WI38 (cell line): Measurements from ENCODE around the gene RCAN3.
"Not testable (repeated sequence)": the region's sequence is repeated elsewhere in the genome, so short reads cannot be mapped to it uniquely, and the experiment has no call there.

ENCODE experiments used
- H3K4me3 ChIP-seq: 2 replicates; pipeline ENCODE4 v1.5.1; 2011; ENCODE audit warnings: low read depth, mild to moderate bottlenecking, control low read depth, low read length
- CTCF ChIP-seq: IDR thresholded peaks from 2 replicates; pipeline ENCODE4 v1.5.1; 2012; ENCODE audit warnings: low read depth, mild to moderate bottlenecking, control low read depth, low read length

The RCAN3 gene

DNA sequence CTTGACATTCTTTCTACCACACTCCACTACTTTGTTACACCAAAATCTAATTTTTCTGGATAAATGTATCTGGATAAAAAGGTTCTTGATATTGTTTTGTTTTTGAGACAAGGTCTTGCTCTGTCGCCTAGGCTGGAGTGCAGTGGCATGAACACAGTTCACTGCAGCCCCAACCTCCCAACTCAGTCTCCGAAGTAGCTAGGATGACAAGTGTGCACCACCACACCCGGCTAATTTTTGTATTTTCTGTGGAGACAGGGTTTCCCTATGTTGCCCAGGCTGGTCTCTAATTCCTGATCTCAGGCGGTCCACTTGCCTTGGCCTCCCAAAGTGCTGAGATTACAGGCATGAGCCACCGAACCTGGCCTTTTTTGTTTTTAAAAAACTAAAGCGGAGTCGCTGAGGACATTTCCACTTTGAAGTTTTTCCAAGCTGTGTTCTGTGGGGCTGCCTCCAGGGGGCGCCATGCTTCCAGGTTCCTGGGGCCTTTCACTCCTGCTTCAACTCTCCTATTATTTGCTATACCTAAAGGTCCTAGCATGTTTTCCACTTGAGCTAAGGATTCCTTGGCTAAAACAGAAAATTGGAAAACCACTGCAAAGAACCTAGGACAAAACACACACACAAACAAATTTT is 39.2 kb downstream of the RCAN3 start:
- peak; percentile 68; the same call in 1 of the 2 replicates for TF ChIP-seq CTCF
- no peak overlapping the region for H3K4me3 ChIP-seq

- no peak overlapping the region for H3K4me3 ChIP-seq
- no peak for TF ChIP-seq CTCF
Observed at GRCh38 chr1:24544239-24544638, 41.6 kb downstream of the RCAN3 start.

- no peak overlapping the region for H3K4me3 ChIP-seq
Observed at GRCh38 chr1:24545662-24546061, 43.0 kb downstream of the RCAN3 start.

DNA sequence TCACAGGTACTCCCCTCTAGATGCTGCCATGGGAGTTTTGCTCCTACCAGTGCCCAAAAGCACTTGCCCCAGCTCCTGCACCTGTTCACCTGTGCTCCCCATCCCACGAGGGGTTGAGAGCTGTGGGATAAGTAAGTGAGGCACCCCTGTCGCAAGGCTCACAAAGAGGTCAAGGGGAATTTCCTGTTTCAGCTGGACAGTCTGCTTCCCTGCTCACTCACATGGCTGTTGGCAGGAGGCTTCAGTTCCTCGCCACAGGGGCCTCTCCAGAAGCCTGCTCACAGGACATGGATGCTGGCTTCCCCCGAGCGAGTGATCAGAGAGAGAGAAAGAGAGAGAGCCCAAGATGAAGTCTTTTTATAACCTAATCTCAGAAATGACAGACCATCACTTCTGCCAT is 44.6 kb downstream of the RCAN3 start:
- TF ChIP-seq CTCF = no peak
- H3K4me3 ChIP-seq = no peak overlapping the region

More at GRCh38 chr1:24545662-24546061, 43.0 kb downstream of the RCAN3 start:
- TF ChIP-seq CTCF = no peak

- no peak for TF ChIP-seq CTCF
Observed at GRCh38 chr1:24548070-24548469, 45.4 kb downstream of the RCAN3 start.

GRCh38 chr1:24549210-24549609 is 46.6 kb downstream of the RCAN3 start:
- H3K4me3 ChIP-seq = not testable (repeated sequence)

More at GRCh38 chr1:24548070-24548469, 45.4 kb downstream of the RCAN3 start:
- no peak overlapping the region for H3K4me3 ChIP-seq

DNA sequence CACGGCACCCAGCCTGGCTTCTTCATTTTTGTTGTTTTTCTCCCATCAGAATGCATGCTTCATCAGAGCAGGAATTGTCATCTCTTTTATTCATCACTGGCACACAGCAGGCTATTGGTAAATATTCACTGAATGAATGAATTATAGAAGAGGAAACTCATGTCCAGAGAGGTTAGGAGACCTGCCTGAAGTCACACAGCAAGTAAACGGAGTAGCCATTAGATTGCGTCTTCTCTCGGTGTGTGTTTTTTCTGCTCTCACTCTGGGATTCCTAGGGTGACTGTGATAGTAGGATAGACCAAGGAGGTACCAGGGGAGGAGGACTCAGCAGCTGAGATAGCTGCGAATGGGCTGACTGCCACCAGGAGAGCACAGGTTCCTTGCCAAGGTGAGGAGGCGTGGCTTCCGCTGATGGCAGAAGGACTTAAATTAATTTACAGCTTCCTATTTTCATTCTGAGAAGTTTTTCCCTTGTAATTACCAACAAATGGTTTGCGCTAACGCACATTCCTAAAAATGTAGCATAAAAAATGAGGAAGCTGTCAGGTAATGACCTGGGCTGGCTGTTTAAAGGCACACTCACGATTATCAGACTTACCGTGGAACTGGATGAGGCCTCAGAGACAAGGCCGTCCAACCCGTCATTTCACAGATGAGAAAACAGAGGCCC is 48.8 kb downstream of the RCAN3 start:
- TF ChIP-seq CTCF = no peak
- H3K4me3 ChIP-seq = no peak overlapping the region
